Central memory CD4-positive, alpha-beta T cell (primary cell): ENCODE data around the gene AGXT.

ENCODE experiments used
- DNase-seq: peaks from one replicate; pipeline ENCODE4 v3.0.0; 2022

The AGXT gene

GRCh38 chr2:240916571-240917008 lies 48.0 kb downstream of the AGXT start:
- DNase-seq = no peak

- no peak for DNase-seq
Measured at GRCh38 chr2:240917009-240917683, 48.5 kb downstream of the AGXT start.

GRCh38 chr2:240917684-240918257 lies 49.1 kb downstream of the AGXT start:
- no peak for DNase-seq

- no peak for DNase-seq
Measured at GRCh38 chr2:240918258-240919091, 49.9 kb downstream of the AGXT start.

GRCh38 chr2:240919161-240919781 lies 50.6 kb downstream of the AGXT start:
- DNase-seq = no peak

- no peak for DNase-seq
Measured at GRCh38 chr2:240919786-240920782, 51.5 kb downstream of the AGXT start.

- DNase-seq = no peak
Measured at GRCh38 chr2:240920783-240921231, 52.2 kb downstream of the AGXT start.

- no peak for DNase-seq
Measured at GRCh38 chr2:240921311-240921994, 52.8 kb downstream of the AGXT start.

- no peak for DNase-seq
Measured at GRCh38 chr2:240921995-240922244, 53.3 kb downstream of the AGXT start.

- no peak for DNase-seq
Measured at GRCh38 chr2:240922245-240922981, 53.8 kb downstream of the AGXT start.

GRCh38 chr2:240922982-240923537 lies 54.4 kb downstream of the AGXT start:
- DNase-seq = no peak

- DNase-seq = no peak
Measured at GRCh38 chr2:240925191-240925567, 56.6 kb downstream of the AGXT start.

GRCh38 chr2:240925568-240926515 lies 57.2 kb downstream of the AGXT start:
- DNase-seq = no peak

- DNase-seq = no peak
Measured at GRCh38 chr2:240926516-240927389, 58.1 kb downstream of the AGXT start.

GRCh38 chr2:240927390-240927781 lies 58.8 kb downstream of the AGXT start:
- no peak for DNase-seq

- DNase-seq = no peak
Measured at GRCh38 chr2:240928476-240929363, 60.1 kb downstream of the AGXT start.

- DNase-seq = no peak
Measured at GRCh38 chr2:240929364-240930095, 60.9 kb downstream of the AGXT start.
